ENCODE data around the gene PSMC6.

- TF ChIP-seq CTCF (IDR thresholded peaks at IDR 0.05) (no peak), POLR2A (IDR thresholded peaks at IDR 0.05) (no peak)
These were observed 33.8 kb downstream of the PSMC6 start for GRCh38 chr14:52740751-52741150.

Data from tibial nerve (tissue), 3 donors.